Measurements from ENCODE around the gene TCF7L1. TPM values are rescaled to one million over a fixed set of nuclear protein-coding genes. Genes with fewer than 3 reads are reported as not detected.

The TCF7L1 gene
- total and polyA plus RNA-seq, 2 donors (not counting 3 experiments of a cell fraction or from before 2014, with no cell fraction given), result 9.6 to 17.4 TPM

DNA sequence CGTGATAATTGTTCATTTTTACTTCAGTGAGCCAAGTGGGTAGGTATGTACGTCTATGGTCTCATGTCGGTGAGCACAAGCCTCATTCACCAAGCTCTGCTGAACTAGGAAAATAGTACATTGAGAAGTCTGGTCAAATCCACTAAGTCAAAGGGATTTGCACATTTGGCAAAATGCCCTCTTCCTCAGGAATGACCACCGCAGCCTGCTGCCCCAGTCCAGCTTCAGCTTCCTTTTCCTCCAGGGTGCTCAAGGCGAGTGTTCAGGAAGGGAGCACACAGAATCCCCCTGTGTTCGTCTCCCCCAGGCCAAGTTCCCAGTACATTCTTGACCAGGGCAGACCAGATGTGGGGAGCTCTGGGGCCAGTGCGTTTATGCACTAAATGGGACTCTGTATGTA, 23.0 kb downstream of the TCF7L1 start:
- H3K4me2 ChIP-seq (ENCODE audit: insufficient read depth, low read length), result no peak overlapping the region
- POLR2A ChIA-PET, result no interaction called here
- no peak overlapping the region for H3K9ac ChIP-seq (replicated peaks; ENCODE audit: extremely low read depth, insufficient read depth, low read length)
- no peaks in the 10 kb centered on the region for H3K36me3 ChIP-seq (ENCODE audit: control insufficient read depth in 2 of 2, extremely low read depth in 1 of 2, insufficient read depth in 2 of 2, low read length in 2 of 2)
- H3K27ac ChIP-seq (ENCODE audit: insufficient read depth, low read depth, low read length), result no peak overlapping the region
- no peak overlapping the region for H3K4me3 ChIP-seq (replicated peaks in 1 of 3; ENCODE audit: insufficient read depth in 1 of 3, low read depth in 1 of 3, low read length in 3 of 3)
- no TSS peak for BruUV-seq (replicated peaks)
- FAIRE-seq (peak; percentile 31), DNase-seq (ENCODE audit: low read depth, low spot score) (peak; percentile 52)
- no peaks in the 10 kb centered on the region for H3K27me3 ChIP-seq (ENCODE audit: control insufficient read depth in 2 of 2, insufficient read depth in 2 of 2, low read length in 2 of 2)
- H3K9me3 ChIP-seq (replicated peaks; ENCODE audit: control insufficient read depth, insufficient read depth, low read length), result no peaks in the 10 kb centered on the region
- no peaks in the 10 kb centered on the region for H3K9me1 ChIP-seq (replicated peaks; ENCODE audit: control insufficient read depth, extremely low read depth, insufficient read depth, low read length)
- H3K79me2 ChIP-seq (ENCODE audit: control insufficient read depth, insufficient read depth, low read length), result peaks cover 3% of the 10 kb centered on the region
- CTCF ChIA-PET, result interaction anchor here (0.7 to 3.1 kb wide), 9 partner anchors 9 to 144 kb away, joined by 3 to 12 read pairs (median 4); partner anchors contain the start of gene TCF7L1
- TF ChIP-seq POLR2A (IDR thresholded peaks at IDR 0.05; ENCODE audit: low read depth, low read length) (no peak), POLR2AphosphoS5 (IDR thresholded peaks at IDR 0.05; ENCODE audit: insufficient read depth, low read depth, low read length) (no peak), FOS (IDR thresholded peaks at IDR 0.05; ENCODE audit: borderline replicate concordance, insufficient read depth, low read length) (no peak), GATA2 (IDR thresholded peaks at IDR 0.05; ENCODE audit: insufficient read depth, insufficient read length, low read depth, low read length) (no peak), MYC (IDR thresholded peaks at IDR 0.05; ENCODE audit: low read depth, low read length) (no peak), EZH2 (IDR thresholded peaks at IDR 0.05; ENCODE audit: borderline replicate concordance, low read depth, low read length, severe bottlenecking) (no peak), JUN (IDR thresholded peaks at IDR 0.05; ENCODE audit: borderline replicate concordance, insufficient read depth, insufficient read length, low read depth) (no peak)
- TF ChIP-seq, protein P1, sequence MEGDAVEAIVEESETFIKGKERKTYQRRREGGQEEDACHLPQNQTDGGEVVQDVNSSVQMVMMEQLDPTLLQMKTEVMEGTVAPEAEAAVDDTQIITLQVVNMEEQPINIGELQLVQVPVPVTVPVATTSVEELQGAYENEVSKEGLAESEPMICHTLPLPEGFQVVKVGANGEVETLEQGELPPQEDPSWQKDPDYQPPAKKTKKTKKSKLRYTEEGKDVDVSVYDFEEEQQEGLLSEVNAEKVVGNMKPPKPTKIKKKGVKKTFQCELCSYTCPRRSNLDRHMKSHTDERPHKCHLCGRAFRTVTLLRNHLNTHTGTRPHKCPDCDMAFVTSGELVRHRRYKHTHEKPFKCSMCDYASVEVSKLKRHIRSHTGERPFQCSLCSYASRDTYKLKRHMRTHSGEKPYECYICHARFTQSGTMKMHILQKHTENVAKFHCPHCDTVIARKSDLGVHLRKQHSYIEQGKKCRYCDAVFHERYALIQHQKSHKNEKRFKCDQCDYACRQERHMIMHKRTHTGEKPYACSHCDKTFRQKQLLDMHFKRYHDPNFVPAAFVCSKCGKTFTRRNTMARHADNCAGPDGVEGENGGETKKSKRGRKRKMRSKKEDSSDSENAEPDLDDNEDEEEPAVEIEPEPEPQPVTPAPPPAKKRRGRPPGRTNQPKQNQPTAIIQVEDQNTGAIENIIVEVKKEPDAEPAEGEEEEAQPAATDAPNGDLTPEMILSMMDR (IDR thresholded peaks at IDR 0.05; ENCODE audit: extremely low read depth in 1 of 2, insufficient read depth in 1 of 2, low read depth in 1 of 2, low read length in 2 of 2), result no peak
- TF ChIP-seq, protein P2, sequence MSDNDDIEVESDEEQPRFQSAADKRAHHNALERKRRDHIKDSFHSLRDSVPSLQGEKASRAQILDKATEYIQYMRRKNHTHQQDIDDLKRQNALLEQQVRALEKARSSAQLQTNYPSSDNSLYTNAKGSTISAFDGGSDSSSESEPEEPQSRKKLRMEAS (IDR thresholded peaks at IDR 0.05; ENCODE audit: insufficient read depth, insufficient read length), result no peak
- intact Hi-C loops (cut with micrococcal nuclease) (no loop called here), dilution Hi-C loops (cut with MboI; ENCODE audit: extremely low pct_ligation_motif_present, low sequenced_read_pairs) (no loop called here)
- no peaks in the 10 kb centered on the region for H4K20me1 ChIP-seq (replicated peaks; ENCODE audit: control insufficient read depth, extremely low read depth, insufficient read depth, low read length)
- no peak overlapping the region for H2AFZ ChIP-seq (ENCODE audit: low read depth, low read length)
- peaks cover 27% of the 10 kb centered on the region for H3K4me1 ChIP-seq (ENCODE audit: control insufficient read depth, extremely low read depth, insufficient read depth, low read length)

All from endothelial cell of umbilical vein (primary cell).